Stimulated activated CD4-positive, alpha-beta T cell treated with anti-CD3 and anti-CD28 coated beads, Interleukin-2, amount 100 ng/mL, for 24 hours (primary cell): Measurements from ENCODE around the gene C14orf39.

Experiments
- DNase-seq, 2 donors: peaks; one replicate each; pipeline ENCODE4 v3.0.0-alpha.2; 2020

Gene C14orf39, protein sequence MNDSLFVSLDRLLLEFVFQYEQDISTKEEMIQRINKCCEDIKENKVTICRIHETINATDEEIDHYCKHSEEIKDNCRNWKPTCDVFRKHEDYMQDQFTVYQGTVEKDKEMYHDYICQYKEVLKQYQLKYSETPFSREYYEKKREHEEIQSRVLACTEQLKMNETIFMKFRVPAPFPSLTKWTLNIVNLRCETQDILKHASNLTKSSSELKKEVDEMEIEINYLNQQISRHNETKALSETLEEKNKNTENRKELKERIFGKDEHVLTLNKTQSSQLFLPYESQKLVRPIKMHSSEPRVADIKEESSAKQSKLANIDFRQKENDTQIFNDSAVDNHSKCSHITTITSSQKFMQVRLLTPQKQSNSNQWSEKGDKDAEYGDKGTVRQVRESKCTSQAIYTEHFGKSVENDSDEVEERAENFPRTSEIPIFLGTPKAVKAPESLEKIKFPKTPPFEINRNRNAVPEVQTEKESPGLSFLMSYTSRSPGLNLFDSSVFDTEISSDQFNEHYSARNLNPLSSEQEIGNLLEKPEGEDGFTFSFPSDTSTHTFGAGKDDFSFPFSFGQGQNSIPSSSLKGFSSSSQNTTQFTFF

GRCh38 chr14:60485598-60486251 is at the start of gene C14orf39:
C14orf39 (minus strand) TSS chr14:60486063; CDS start chr14:60485078, 985 bp downstream.
- peak in 1 of 2 donors; percentile 42 for DNase-seq

- DNase-seq = no peak
These were observed 46.6 kb upstream of the C14orf39 start for GRCh38 chr14:60532442-60532841.

GRCh38 chr14:60515511-60516289 is 29.8 kb upstream of the C14orf39 start:
- peak in 1 of 2 donors; percentile 8 for DNase-seq

GRCh38 chr14:60514741-60515491 is 29.1 kb upstream of the C14orf39 start:
- peak in 1 of 2 donors; percentile 49 for DNase-seq

DNA sequence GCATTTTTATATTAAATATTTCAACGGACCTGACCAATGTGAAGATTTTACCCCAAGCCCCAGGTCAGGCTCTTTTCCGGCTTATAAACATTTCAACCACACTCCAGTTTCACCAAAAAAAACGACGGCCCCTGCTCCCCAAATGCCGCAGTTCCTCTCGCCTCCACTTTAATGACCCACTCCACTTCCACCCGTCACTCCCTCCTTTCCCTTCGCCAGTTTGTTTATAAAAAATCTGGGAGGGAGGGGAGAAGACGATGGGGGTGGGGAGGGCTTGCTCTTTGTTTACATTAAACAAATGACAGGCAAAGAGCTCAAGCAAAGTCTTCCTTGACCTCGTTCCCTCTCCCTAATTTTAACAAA is 28.5 kb upstream of the C14orf39 start:
- no peak for DNase-seq

DNA sequence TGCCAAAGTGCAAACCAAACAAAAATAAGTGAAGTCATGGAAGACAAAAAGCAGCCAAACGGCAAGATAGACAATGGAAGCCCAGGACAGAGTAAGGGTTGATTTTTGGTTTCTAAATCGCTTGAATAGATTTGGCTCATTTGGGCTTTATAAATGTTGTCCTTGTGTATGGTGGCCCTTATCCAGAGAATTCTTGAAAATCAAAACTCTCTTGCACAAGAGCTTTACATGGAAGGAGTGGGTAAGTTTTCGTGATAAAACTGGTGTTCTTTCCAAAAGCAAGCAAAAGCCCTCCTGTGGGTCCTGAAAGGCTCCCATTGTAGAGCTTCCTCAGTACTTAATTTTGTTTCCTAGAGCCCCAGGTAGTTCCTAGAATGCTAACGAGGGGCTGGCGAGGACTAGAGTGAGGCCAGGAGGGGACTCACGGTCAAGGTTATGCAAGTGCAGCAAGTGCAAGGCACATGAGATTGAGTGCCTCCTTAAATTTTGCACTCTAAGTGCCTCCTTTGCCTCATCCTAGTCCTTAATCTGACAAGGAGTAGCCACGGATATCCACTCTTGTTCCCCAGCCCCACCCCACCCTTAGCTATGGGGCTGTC is 27.2 kb upstream of the C14orf39 start:
- no peak for DNase-seq

GRCh38 chr14:60512126-60512525 is 26.3 kb upstream of the C14orf39 start:
- no peak for DNase-seq

GRCh38 chr14:60510951-60511599 is 25.2 kb upstream of the C14orf39 start:
- DNase-seq = no peak

- DNase-seq = no peak
These were observed 24.5 kb upstream of the C14orf39 start for GRCh38 chr14:60510254-60510950.

- DNase-seq = peak in 1 of 2 donors; percentile 19
These were observed 23.8 kb upstream of the C14orf39 start for GRCh38 chr14:60509438-60510253.

DNA sequence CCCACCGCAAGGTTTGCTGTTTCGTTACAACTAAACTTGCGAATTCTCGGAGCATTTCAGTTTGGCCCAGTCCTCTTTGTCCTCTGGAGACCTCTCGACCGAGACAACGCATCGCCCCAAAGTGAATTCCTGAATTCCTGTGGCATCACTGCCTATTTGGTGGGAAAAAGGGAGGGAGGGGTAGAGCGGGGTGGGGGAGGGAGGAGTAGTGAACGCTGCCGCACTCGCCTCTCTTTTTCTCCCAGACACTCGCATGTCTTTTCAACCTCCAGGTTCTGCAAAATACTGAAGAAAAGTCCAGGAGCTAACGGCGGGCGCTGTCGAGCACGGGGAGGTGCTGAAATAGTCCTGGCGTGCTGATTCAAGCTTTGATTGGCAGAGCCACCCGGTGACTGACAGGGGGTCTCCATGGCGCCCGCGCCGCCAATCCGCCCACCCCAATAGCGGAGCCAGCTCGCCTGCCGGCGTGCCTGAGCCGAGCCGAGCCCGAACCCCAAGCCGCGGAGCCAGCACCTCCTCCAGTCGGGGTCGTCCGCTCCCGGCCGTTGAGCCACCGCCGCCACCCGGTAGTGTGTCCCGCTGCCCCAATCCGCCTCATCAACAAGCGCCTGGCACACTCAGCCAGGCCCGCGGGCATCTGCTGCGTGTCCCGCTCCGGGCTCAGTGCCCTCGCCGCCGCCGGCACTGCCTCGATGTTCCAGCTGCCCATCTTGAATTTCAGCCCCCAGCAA is 23.0 kb upstream of the C14orf39 start, which contains the start of gene SIX6:
TSS of gene SIX6 (plus strand) at position 440 of the 731 bp plus-strand sequence. CDS start at position 693, 253 bp downstream.
- DNase-seq = peak in 1 of 2 donors; percentile 21

DNA sequence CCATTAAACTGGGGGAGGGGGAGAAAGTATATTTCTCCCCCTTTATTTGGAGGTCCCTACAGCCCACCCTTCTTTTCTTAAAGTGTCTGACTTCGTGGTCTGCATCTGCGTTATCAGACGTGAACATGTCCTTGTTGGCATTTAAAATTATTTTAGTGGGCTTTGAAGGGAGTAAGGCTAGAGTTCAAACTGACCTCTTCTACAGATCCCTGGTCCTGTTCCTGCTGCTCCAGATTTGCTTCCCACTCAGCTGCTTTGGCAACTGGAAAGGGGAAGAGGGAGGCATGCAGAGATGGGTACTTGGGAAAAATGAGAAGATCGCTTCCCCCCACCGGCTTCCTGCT is 22.5 kb upstream of the C14orf39 start:
- no peak for DNase-seq

DNA sequence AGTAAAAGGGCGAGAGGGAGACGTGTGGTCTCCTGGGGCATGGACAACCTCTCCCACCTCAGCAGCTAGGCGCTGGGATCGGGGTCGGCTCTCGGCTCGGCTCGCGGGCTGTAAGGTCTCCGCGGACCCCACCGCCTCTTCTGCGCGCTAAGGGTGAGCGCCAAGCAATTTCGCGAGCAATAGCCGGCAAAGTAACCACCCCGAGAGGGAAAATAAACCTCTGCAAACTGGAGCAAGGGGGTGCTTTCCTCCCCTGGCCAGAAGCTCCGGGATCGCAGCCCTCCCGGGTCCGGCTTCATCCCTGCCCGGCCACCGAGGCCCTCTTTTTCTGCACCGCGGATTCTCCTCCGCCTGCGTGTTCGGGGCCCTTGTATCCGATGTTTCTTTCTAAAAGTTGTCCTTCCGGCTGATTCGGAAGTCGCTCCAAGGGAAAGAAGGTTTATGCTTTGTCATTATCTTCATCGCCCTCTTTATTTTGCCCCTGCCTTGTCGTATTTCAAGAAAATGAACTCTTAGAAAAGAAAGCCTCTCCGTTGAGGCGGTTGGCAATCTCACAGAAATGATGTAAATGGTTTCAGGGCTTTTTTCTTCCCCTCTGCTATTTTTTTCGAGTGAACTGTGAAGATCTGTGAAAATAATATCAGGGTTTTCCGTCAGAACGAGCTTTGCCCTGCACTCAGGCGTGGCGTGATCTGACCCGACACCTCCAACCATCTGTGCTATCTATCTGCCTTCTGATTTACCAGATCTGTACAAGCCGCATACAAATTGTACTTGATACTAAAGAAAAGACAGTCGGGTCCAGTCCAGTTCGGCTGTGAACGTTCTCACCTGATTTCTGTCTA is 21.3 kb upstream of the C14orf39 start:
- no peak for DNase-seq

DNA sequence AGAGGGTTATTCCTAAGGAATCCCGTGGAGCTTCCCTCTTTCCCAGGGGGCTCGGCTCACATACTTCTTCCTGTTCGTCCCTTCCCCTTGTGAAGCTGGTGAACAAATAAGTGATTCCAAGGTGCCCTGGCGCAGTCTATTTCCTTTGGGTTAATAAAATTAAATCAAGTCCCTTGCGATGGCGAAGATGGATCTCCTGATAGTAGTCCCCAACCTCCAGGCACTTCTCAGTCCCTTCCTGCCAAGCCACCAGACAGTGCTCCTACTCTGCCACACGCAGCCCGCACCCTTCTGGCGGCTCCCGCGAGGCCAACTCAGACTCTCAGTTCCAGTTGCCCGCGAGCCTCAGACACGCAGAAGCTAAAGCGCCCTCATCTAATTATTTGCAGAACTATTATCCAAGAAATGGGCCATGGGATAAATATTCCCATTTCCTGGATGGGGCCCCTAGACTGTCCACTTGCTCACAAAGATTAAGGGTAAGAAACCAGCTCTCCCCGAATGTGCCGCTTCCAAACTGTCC is 20.7 kb upstream of the C14orf39 start:
- no peak for DNase-seq

DNA sequence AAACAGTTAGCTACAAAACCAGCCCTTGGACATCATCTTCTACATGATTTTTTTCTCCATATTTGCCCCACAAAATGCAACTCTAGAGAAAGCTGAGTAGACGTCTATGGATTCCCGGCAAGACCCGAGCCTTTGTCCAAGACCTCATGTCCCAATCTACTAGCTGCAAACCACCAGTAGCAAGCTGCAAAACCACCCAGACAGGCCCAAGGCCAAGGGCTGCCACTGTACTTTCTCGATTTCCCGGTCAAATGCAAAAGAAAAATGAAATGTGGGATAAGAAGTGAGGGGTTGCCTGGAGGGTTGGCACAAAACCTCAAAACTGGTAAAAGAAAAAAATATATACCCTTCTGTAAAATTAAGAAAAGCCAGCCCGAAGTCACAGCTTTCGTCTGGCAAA is 20.1 kb upstream of the C14orf39 start:
- DNase-seq = no peak

DNA sequence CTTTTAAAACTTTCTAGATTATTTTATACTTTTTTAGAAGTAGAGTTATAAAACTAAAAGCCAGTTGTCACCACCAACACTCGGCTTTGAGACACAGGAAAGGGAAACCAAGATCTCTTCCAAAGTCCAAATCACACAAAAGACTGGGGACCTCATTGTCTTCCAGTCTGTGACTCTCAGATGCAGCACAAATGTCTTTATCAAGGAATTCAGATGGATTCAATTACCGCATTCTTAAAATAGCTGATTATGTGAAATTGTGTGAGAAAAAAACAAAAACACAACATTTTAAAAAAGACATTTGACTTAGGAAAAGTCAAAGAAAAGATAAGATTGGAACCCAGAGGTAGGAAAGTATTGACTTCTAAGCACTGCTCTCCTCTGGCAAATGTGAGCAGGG is 19.6 kb upstream of the C14orf39 start:
- no peak for DNase-seq

- DNase-seq = no peak
These were observed 16.7 kb upstream of the C14orf39 start for GRCh38 chr14:60502541-60502940.

DNA sequence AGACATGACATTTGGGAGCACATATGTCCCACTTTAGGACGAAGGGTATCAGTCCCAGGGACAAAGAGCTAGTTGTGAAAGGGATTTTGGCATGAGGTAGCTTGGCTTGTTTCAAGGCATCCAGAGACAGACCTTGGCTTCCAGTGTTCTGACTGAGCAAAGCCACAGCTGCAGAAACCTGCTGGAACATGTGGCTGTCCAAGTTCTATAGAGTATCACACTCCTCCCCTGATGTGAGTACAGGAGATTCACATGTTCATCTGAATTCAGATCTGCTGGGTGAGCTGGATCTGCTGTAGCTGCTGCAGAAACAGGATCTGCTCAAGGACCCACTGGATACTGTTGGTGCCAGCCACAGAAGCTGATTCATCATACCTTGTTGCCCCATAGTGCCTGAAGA is 10.1 kb upstream of the C14orf39 start:
- no peak for DNase-seq
